HG02610 (cell line): Measurements from ENCODE around the gene SMARCC2.
A peak's percentile ranks its signal among the peaks of the same experiment; 100 is the strongest.

Experiments used
- ATAC-seq: cut with Tn5 transposase; IDR thresholded peaks from one replicate; pipeline ENCODE4 v1.9.1; 2021; ENCODE audit warnings: mild to moderate bottlenecking, moderate library complexity; ENCODE audit not compliant: unreplicated experiment

SMARCC2 gene

GRCh38 chr12:56189099-56189917 lies at the start of gene SMARCC2:
Gene SMARCC2, minus strand, starts transcription at chr12:56189483. Its CDS starts 22 bp downstream, at chr12:56189461.
- ATAC-seq, result peak; percentile 69

- ATAC-seq, result no peak
These were observed 48.3 kb upstream of the SMARCC2 start for GRCh38 chr12:56237552-56237951.

- ATAC-seq, result no peak
These were observed 47.7 kb upstream of the SMARCC2 start for GRCh38 chr12:56236985-56237384.

- no peak for ATAC-seq
These were observed 46.8 kb upstream of the SMARCC2 start for GRCh38 chr12:56236091-56236490.

- ATAC-seq, result no peak
These were observed 45.6 kb upstream of the SMARCC2 start for GRCh38 chr12:56234746-56235436.

- ATAC-seq, result no peak
These were observed 41.9 kb upstream of the SMARCC2 start for GRCh38 chr12:56231184-56231582.

GRCh38 chr12:56230432-56231183 lies 41.3 kb upstream of the SMARCC2 start:
- no peak for ATAC-seq

GRCh38 chr12:56229916-56230431 lies 40.7 kb upstream of the SMARCC2 start, which contains the start of gene SLC39A5:
Gene SLC39A5, plus strand, starts transcription at chr12:56230051. Its CDS starts 1,224 bp downstream, at chr12:56231275.
- no peak for ATAC-seq

GRCh38 chr12:56229082-56229481 lies 39.8 kb upstream of the SMARCC2 start:
- ATAC-seq, result no peak

GRCh38 chr12:56224954-56225353 lies 35.7 kb upstream of the SMARCC2 start:
- ATAC-seq, result no peak

GRCh38 chr12:56224102-56224701 lies 34.9 kb upstream of the SMARCC2 start, which contains the start of gene NABP2:
Gene NABP2, plus strand, starts transcription at chr12:56224342. Its CDS starts 515 bp downstream, at chr12:56224857.
- peak; percentile 78 for ATAC-seq

- ATAC-seq, result no peak
These were observed 34.4 kb upstream of the SMARCC2 start for GRCh38 chr12:56223571-56224101.

GRCh38 chr12:56222531-56222895 lies 33.2 kb upstream of the SMARCC2 start:
- ATAC-seq, result no peak

- peak; percentile 86 for ATAC-seq
These were observed 32.7 kb upstream of the SMARCC2 start, which contains the start of gene RNF41 for GRCh38 chr12:56221757-56222530. Gene RNF41, minus strand, starts transcription at chr12:56221922. Its CDS starts 7,875 bp downstream, at chr12:56214047.

GRCh38 chr12:56221232-56221756 lies 32.0 kb upstream of the SMARCC2 start:
- peak; percentile 23 for ATAC-seq

- no peak for ATAC-seq
These were observed 31.4 kb upstream of the SMARCC2 start for GRCh38 chr12:56220611-56221231.

- no peak for ATAC-seq
These were observed 30.6 kb upstream of the SMARCC2 start for GRCh38 chr12:56219840-56220239.

GRCh38 chr12:56216461-56216860 lies 27.2 kb upstream of the SMARCC2 start:
- ATAC-seq, result no peak

GRCh38 chr12:56213878-56214277 lies 24.6 kb upstream of the SMARCC2 start:
- ATAC-seq, result no peak
